ENCODE results near the gene FUNDC2.

Gene FUNDC2

DNA sequence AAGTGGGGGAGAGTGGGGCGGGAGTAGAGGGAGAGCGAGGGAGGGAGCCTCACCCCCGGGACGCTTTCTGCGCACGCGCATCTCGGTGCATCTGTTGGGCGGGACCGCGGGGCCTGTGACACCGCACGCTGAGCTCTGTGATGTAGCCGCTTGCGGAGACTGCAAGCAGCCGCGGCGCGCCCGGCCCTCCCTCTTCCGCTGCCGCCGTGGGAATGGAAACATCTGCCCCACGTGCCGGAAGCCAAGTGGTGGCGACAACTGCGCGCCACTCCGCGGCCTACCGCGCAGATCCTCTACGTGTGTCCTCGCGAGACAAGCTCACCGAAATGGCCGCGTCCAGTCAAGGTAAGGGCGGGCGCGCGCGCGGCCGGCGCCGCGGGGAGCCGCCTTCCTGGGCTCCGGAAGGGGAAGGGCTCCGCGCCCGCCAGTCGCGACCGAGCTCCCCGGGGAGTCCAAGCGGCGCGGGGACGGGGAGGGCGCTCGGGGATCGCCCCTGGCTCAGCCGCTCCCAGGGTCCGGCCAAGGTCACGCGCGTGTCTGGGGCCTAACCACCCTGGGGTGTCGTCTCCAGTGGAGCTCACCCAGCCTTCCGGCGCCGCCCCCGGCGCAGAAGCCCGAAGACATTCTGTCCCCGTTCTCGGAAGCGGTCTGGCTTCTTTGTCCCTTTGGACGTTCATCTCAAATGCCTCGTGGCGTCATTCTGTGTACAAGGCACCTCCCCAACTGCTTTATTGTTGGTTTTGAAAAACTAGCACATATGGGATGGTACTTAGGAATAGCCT, at the start of gene FUNDC2:
Gene FUNDC2 (plus strand): TSS at position 118 of the 782 bp plus-strand sequence. CDS start 95 bp downstream, at position 213.
- peak within 1 kb of the TSS; percentile 91 for H3K27ac Mint-ChIP-seq (ENCODE audit: low read depth)
- ATAC-seq (replicated peaks; ENCODE audit: extremely low read depth, poor library complexity, severe bottlenecking) = peak; percentile 84
- peak within 1 kb of the TSS; percentile 83 for H3K4me3 Mint-ChIP-seq

DNA sequence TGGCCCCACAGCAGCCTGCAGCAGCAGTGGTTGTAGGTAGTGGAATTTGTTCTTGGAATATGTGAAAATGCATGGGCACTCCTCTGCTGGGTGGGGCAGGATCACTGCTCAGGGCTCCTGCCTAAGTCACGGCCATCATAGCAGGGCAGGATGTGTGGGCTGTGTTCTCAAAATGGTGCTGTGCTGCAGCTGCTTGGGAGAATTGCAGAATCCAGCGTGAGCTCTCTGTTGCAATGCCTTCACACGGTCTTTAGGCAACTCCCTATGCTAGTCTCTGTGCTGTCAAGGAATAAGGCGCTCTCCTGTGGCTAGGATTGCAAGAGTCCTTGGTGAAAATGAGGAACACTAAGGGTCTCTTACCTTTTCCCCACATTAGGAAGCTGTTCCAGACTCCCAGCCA, 47.0 kb upstream of the FUNDC2 start:
- H3K27ac Mint-ChIP-seq (ENCODE audit: low read depth) = no peak overlapping the region
- no peaks in the 10 kb centered on the region for H3K9me3 Mint-ChIP-seq
- no peaks in the 10 kb centered on the region for H3K4me1 Mint-ChIP-seq
- ATAC-seq (replicated peaks; ENCODE audit: extremely low read depth, poor library complexity, severe bottlenecking) (no peak), DNase-seq (ENCODE audit: low spot score in 2 of 2) (no peak)
- H3K27me3 Mint-ChIP-seq = no peaks in the 10 kb centered on the region
- H3K4me3 Mint-ChIP-seq = no peak overlapping the region
- H3K36me3 Mint-ChIP-seq (ENCODE audit: insufficient read depth) = no peaks in the 10 kb centered on the region

More for the DNA sequence above, at the start of gene FUNDC2:
- peaks cover 12% of the 10 kb centered on the region for H3K36me3 Mint-ChIP-seq (ENCODE audit: insufficient read depth)
- peaks cover 8% of the 10 kb centered on the region for H3K4me1 Mint-ChIP-seq
- no peaks in the 10 kb centered on the region for H3K27me3 Mint-ChIP-seq
- DNase-seq (ENCODE audit: low spot score in 2 of 2) = peak; percentile 77 to 94
- H3K9me3 Mint-ChIP-seq = no peaks in the 10 kb centered on the region

GRCh38 chrX:154980330-154981115, 46.1 kb upstream of the FUNDC2 start:
- H3K36me3 Mint-ChIP-seq (ENCODE audit: insufficient read depth) = no peaks in the 10 kb centered on the region
- ATAC-seq (replicated peaks; ENCODE audit: extremely low read depth, poor library complexity, severe bottlenecking) (peak; percentile 72), DNase-seq (ENCODE audit: low spot score in 2 of 2) (peak; percentile 62 to 72)
- no peaks in the 10 kb centered on the region for H3K9me3 Mint-ChIP-seq
- H3K4me3 Mint-ChIP-seq = peak overlapping the region; percentile 67
- no peaks in the 10 kb centered on the region for H3K4me1 Mint-ChIP-seq
- H3K27me3 Mint-ChIP-seq = no peaks in the 10 kb centered on the region
- H3K27ac Mint-ChIP-seq (ENCODE audit: low read depth) = peak overlapping the region; percentile 49

DNA sequence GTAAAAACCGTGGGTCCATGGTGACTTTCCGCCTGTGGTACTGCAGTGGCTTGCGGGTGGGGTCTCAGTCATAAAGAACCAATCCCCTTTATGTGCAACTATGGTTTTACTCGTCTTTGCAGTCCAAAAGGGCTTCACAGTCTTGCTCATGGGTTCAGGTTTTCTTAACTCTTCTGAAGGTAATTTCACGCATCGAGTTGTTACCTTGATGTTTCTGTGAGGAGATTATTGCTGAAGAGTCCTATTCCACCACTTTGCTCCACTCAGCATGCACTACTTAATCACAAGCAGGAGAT, 45.6 kb upstream of the FUNDC2 start:
- Mint-ChIP-seq H3K4me1 (no peaks in the 10 kb centered on the region), H3K9me3 (no peaks in the 10 kb centered on the region), H3K4me3 (peak overlapping the region; percentile 67), H3K27me3 (no peaks in the 10 kb centered on the region), H3K27ac (ENCODE audit: low read depth) (no peak overlapping the region), H3K36me3 (ENCODE audit: insufficient read depth) (no peaks in the 10 kb centered on the region)
- DNase-seq (ENCODE audit: low spot score in 2 of 2) (no peak), ATAC-seq (replicated peaks; ENCODE audit: extremely low read depth, poor library complexity, severe bottlenecking) (no peak)

DNA sequence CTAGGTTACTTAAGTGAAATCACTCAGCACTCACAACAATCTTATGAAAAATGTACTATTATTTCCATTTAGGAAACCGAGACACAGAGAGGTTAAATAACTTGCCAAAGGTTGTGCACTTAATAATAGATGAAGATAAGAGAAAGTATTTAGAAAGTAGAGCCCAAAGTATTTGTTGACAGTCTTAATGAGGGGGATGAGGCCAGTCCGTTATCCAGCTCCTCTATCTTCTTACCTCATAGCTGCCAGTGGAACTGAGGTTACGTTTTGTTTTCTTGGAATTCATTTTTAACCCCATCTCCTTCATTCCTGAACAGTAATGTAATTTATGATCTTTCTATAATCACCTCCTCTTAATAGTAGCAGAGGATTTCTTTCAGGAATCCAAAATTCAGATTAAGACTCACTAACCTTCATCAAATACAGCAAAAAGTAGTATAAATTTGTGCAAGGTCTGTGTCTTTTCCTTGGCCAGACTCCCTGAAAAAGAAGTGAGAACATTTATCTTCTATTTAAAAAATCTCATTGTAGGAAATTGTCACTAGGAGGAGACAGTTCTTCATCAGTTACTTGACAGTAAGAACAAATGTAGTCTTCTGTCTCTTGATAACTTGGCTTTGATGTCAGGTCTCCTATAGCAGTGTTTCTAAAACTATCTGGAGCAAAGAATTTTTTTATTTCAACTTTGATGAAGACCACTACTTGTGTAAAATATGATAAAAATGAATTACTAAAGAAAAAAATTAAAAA, 39.6 kb upstream of the FUNDC2 start:
- Mint-ChIP-seq H3K27ac (ENCODE audit: low read depth) (no peak overlapping the region), H3K36me3 (ENCODE audit: insufficient read depth) (no peaks in the 10 kb centered on the region), H3K4me1 (no peaks in the 10 kb centered on the region), H3K9me3 (no peaks in the 10 kb centered on the region), H3K4me3 (no peak overlapping the region), H3K27me3 (no peaks in the 10 kb centered on the region)
- ATAC-seq (replicated peaks; ENCODE audit: extremely low read depth, poor library complexity, severe bottlenecking) (no peak), DNase-seq (ENCODE audit: low spot score in 2 of 2) (no peak)

DNA sequence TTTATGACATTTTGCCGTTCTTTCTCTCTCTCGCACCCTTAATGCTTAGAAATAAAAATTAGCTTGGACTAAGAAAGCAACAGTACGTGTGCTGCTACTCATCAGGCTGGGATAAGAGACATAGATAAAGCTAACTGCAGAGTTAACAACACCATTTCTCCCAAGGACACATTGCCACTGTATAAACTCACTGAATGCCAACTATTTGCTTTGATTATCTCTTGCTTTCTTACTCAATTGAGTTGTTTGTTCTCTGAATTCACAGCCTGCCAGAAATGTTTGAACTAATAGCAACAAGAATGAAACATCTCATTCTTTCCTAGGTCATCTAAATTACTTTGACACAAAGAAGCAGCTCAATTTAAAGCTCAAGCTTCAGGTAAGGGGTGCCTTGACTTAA, 38.7 kb upstream of the FUNDC2 start:
- Mint-ChIP-seq H3K36me3 (ENCODE audit: insufficient read depth) (no peaks in the 10 kb centered on the region), H3K9me3 (no peaks in the 10 kb centered on the region), H3K27ac (ENCODE audit: low read depth) (no peak overlapping the region), H3K4me3 (no peak overlapping the region), H3K27me3 (no peaks in the 10 kb centered on the region), H3K4me1 (no peaks in the 10 kb centered on the region)
- ATAC-seq (replicated peaks; ENCODE audit: extremely low read depth, poor library complexity, severe bottlenecking) = no peak
- no peak for DNase-seq (ENCODE audit: low spot score in 2 of 2)

GRCh38 chrX:154988719-154989118, 37.9 kb upstream of the FUNDC2 start:
- ATAC-seq (replicated peaks; ENCODE audit: extremely low read depth, poor library complexity, severe bottlenecking) (no peak), DNase-seq (ENCODE audit: low spot score in 2 of 2) (no peak)
- Mint-ChIP-seq H3K4me3 (no peak overlapping the region), H3K27me3 (no peaks in the 10 kb centered on the region), H3K4me1 (no peaks in the 10 kb centered on the region), H3K27ac (ENCODE audit: low read depth) (no peak overlapping the region), H3K36me3 (ENCODE audit: insufficient read depth) (no peaks in the 10 kb centered on the region), H3K9me3 (no peaks in the 10 kb centered on the region)

GRCh38 chrX:154990496-154990895, 36.1 kb upstream of the FUNDC2 start:
- no peak for ATAC-seq (replicated peaks; ENCODE audit: extremely low read depth, poor library complexity, severe bottlenecking)
- no peak for DNase-seq (ENCODE audit: low spot score in 2 of 2)
- no peak overlapping the region for H3K27ac Mint-ChIP-seq (ENCODE audit: low read depth)
- H3K9me3 Mint-ChIP-seq = no peaks in the 10 kb centered on the region
- no peak overlapping the region for H3K4me3 Mint-ChIP-seq
- no peaks in the 10 kb centered on the region for H3K4me1 Mint-ChIP-seq
- no peaks in the 10 kb centered on the region for H3K27me3 Mint-ChIP-seq
- H3K36me3 Mint-ChIP-seq (ENCODE audit: insufficient read depth) = no peaks in the 10 kb centered on the region

- Mint-ChIP-seq H3K9me3 (no peaks in the 10 kb centered on the region), H3K4me1 (no peaks in the 10 kb centered on the region), H3K27ac (ENCODE audit: low read depth) (no peak overlapping the region), H3K4me3 (no peak overlapping the region), H3K36me3 (ENCODE audit: insufficient read depth) (no peaks in the 10 kb centered on the region), H3K27me3 (no peaks in the 10 kb centered on the region)
- ATAC-seq (replicated peaks; ENCODE audit: extremely low read depth, poor library complexity, severe bottlenecking) = no peak
- no peak for DNase-seq (ENCODE audit: low spot score in 2 of 2)
These were observed 35.6 kb upstream of the FUNDC2 start for GRCh38 chrX:154991039-154991438.

GRCh38 chrX:154991476-154991875, 35.2 kb upstream of the FUNDC2 start:
- Mint-ChIP-seq H3K4me1 (no peaks in the 10 kb centered on the region), H3K27ac (ENCODE audit: low read depth) (no peak overlapping the region)

GRCh38 chrX:154998204-154998880, 28.3 kb upstream of the FUNDC2 start:
- H3K36me3 Mint-ChIP-seq (ENCODE audit: insufficient read depth) = no peaks in the 10 kb centered on the region

More at GRCh38 chrX:154991476-154991875, 35.2 kb upstream of the FUNDC2 start:
- Mint-ChIP-seq H3K9me3 (no peaks in the 10 kb centered on the region), H3K4me3 (no peak overlapping the region), H3K27me3 (no peaks in the 10 kb centered on the region), H3K36me3 (ENCODE audit: insufficient read depth) (no peaks in the 10 kb centered on the region)
- no peak for DNase-seq (ENCODE audit: low spot score in 2 of 2)
- no peak for ATAC-seq (replicated peaks; ENCODE audit: extremely low read depth, poor library complexity, severe bottlenecking)

GRCh38 chrX:155000841-155001240, 25.8 kb upstream of the FUNDC2 start:
- H3K36me3 Mint-ChIP-seq (ENCODE audit: insufficient read depth) = no peaks in the 10 kb centered on the region
- no peak overlapping the region for H3K4me3 Mint-ChIP-seq
- no peaks in the 10 kb centered on the region for H3K4me1 Mint-ChIP-seq
- ATAC-seq (replicated peaks; ENCODE audit: extremely low read depth, poor library complexity, severe bottlenecking) = no peak
- no peaks in the 10 kb centered on the region for H3K9me3 Mint-ChIP-seq
- H3K27me3 Mint-ChIP-seq = peaks cover 10% of the 10 kb centered on the region
- no peak for DNase-seq (ENCODE audit: low spot score in 2 of 2)
- H3K27ac Mint-ChIP-seq (ENCODE audit: low read depth) = no peak overlapping the region

More at GRCh38 chrX:154998204-154998880, 28.3 kb upstream of the FUNDC2 start:
- H3K27me3 Mint-ChIP-seq = peaks cover 10% of the 10 kb centered on the region
- no peaks in the 10 kb centered on the region for H3K4me1 Mint-ChIP-seq
- no peak overlapping the region for H3K27ac Mint-ChIP-seq (ENCODE audit: low read depth)
- DNase-seq (ENCODE audit: low spot score in 2 of 2) (no peak), ATAC-seq (replicated peaks; ENCODE audit: extremely low read depth, poor library complexity, severe bottlenecking) (no peak)
- H3K4me3 Mint-ChIP-seq = no peak overlapping the region
- no peaks in the 10 kb centered on the region for H3K9me3 Mint-ChIP-seq

Measured in central memory CD8-positive, alpha-beta T cell (primary cell).